ENCODE data around the gene KIF4A.

- no peak for TF ChIP-seq POLR2A (IDR thresholded peaks at IDR 0.05)
- no peak for TF ChIP-seq POLR2AphosphoS5 (IDR thresholded peaks at IDR 0.05)
Measured at GRCh38 chrX:70444326-70444945, 154.5 kb downstream of the KIF4A start, which contains the start of gene DLG3.
